Pancreas (tissue), 10 donors: Measurements from ENCODE around the gene LRRC34. TPM values are rescaled to one million over a fixed set of nuclear protein-coding genes. Genes with fewer than 3 reads are reported as not detected.
A peak's percentile ranks its signal among the peaks of the same experiment; 100 is the strongest.

Experiments
- ATAC-seq, 4 donors: fragments of 200-7000 bp; cut with Tn5 transposase; one replicate each; pipeline versions ENCODE4 v1.8.0 to v1.9.1; 2020; ENCODE audit warnings: mild to moderate bottlenecking in 4 of 4, moderate library complexity in 4 of 4
- DNase-seq, 6 donors: peaks; one replicate each; pipeline ENCODE4 v3.0.0-alpha.2; 2020
- FAIRE-seq: peaks from 2 replicates; lab custom pipeline; 2012; peaks lifted over from hg19 to GRCh38; lab: Jason Lieb, UNC
- H3K27ac ChIP-seq, 4 donors: fragments of 200-600 bp; sonication (generic); 1 replicate in 3 of 4; 2 replicates in 1 of 4; pipeline versions ENCODE4 v1.5.0 to v1.8.0; 2020
- H3K27me3 ChIP-seq, 4 donors: fragments of 200-600 bp; one replicate each; pipeline ENCODE4 v1.8.0; 2021
- H3K36me3 ChIP-seq, 3 donors: fragments of 200-600 bp; sonication (generic) in 1 of 3; one replicate each; pipeline versions ENCODE4 v1.5.0 to v1.8.0; 2020 to 2021
- H3K4me1 ChIP-seq, 3 donors: fragments of 200-600 bp; one replicate each; pipeline ENCODE4 v1.8.0; 2021
- H3K4me3 ChIP-seq, 4 donors: fragments of 200-600 bp; sonication (generic) in 2 of 4; one replicate each; pipeline versions ENCODE4 v1.5.0 to v1.8.0; 2020 to 2021
- H3K9me3 ChIP-seq, 4 donors: fragments of 200-600 bp; one replicate each; pipeline ENCODE4 v1.8.0; 2021
- CTCF ChIP-seq, 4 donors: fragments of 200-600 bp; sonication (generic) in 3 of 4; IDR thresholded peaks; one replicate each; pipeline versions ENCODE4 v1.5.0 to v1.8.0; 2021; ENCODE audit warnings: antibody characterized with exemption in 4 of 4
- WGBS, 2 donors: extraction: QIAGEN DNeasy Blood & Tissue Kit; methylation state at CpG; one replicate each; pipeline ENCODE4 v1.1.7; 2013; 5-methylcytosine and 5-hydroxymethylcytosine counted together
- intact Hi-C, 3 donors: fragments of 100-400 bp; cut with DNase I; formaldehyde crosslinking; loops; one replicate each; pipeline versions ENCODE4 v1.11.1 to v1.14.2; 2022
- polyA plus RNA-seq, 2 donors: library from polyadenylated mRNA; stranded (reverse); fragments of 200-250 nt; gene quantifications; one replicate each; pipeline ENCODE4 v1.2.3, GENCODE V29; 2013
- total RNA-seq, 6 donors: library from RNA; stranded (reverse); fragmentation: NEBNext Ultra II Directional in 4 of 6; extraction: Animal tissue kit (Norgen Biotek cat#: 25700) in 4 of 6; gene quantifications; one replicate each; pipeline versions ENCODE4 v1.2.1 to v1.2.4, GENCODE V29; 2021 to 2023
- donor health status: healthy with polysubstance abuse.
- donor health status: DM: no; HTN: no; CAD: no; lungs with moderate emphysema.
- donor health status: DM: no; HTN: no; CAD: no.
- donor health status: control.
- donor health status: control.
- donor health status: Bipolar disorder and iron deficiency.
- donor health status: DM: yes; HTN: yes; CAD: no.
- donor health status: DM: no; HTN: no; CAD: no.
- donor health status: DM: no; HTN: no; CAD: no.
- donor health status: DM: yes; HTN: yes; CAD: no.

Gene LRRC34
- total and polyA plus RNA-seq, 8 donors, result 0.14 to 1.9 (median 0.74) TPM

GRCh38 chr3:169813278-169813677 lies 574 bp upstream of the LRRC34 start:
- no peak for TF ChIP-seq CTCF (IDR thresholded peaks at IDR 0.05)
- FAIRE-seq, result no peak
- no peak for DNase-seq
- H3K4me1 ChIP-seq, result peaks cover 0 to 4% (median 0%) of the 10 kb centered on the region in 3 donors
- no peak overlapping the region for H3K27ac ChIP-seq
- peak overlapping the region in 1 of 4 donors; percentile 70 for H3K4me3 ChIP-seq
- 70 to 77% methylated on average over 8 of the region's 8 CpGs for WGBS, 2 donors
- no peak for ATAC-seq
- peaks cover 0 to 4% (median 0%) of the 10 kb centered on the region in 4 donors for H3K27me3 ChIP-seq
- intact Hi-C loops, result no loop called here
- H3K9me3 ChIP-seq, result no peaks in the 10 kb centered on the region
- H3K36me3 ChIP-seq, result no peaks in the 10 kb centered on the region

GRCh38 chr3:169811631-169812331 lies 923 bp downstream of the LRRC34 start:
- TF ChIP-seq CTCF (IDR thresholded peaks at IDR 0.05), result no peak
- 9% methylated on average over 29 of the region's 29 CpGs for WGBS, 2 donors
- FAIRE-seq (no peak), ATAC-seq (peak; percentile 34 to 53 (median 46)), DNase-seq (peak in 1 of 6 donors; percentile 4)
- intact Hi-C loops, result no loop called here
- Histone ChIP-seq H3K36me3 (no peaks in the 10 kb centered on the region), H3K27me3 (peaks cover 0 to 4% (median 0%) of the 10 kb centered on the region in 4 donors), H3K4me3 (peak overlapping the region; percentile 27 to 70 (median 36)), H3K9me3 (no peaks in the 10 kb centered on the region), H3K4me1 (peaks cover 0 to 4% (median 2%) of the 10 kb centered on the region in 3 donors), H3K27ac (peak overlapping the region in 1 of 4 donors; percentile 33)

- Histone ChIP-seq H3K4me3 (no peak overlapping the region), H3K27me3 (no peaks in the 10 kb centered on the region), H3K36me3 (no peaks in the 10 kb centered on the region), H3K27ac (no peak overlapping the region), H3K9me3 (no peaks in the 10 kb centered on the region), H3K4me1 (peaks cover 0 to 4% (median 4%) of the 10 kb centered on the region in 3 donors)
- ATAC-seq (no peak), DNase-seq (no peak), FAIRE-seq (no peak)
- intact Hi-C loops, result no loop called here
- WGBS, 2 donors, result 50 to 56% methylated on average over 2 of the region's 2 CpGs
- no peak for TF ChIP-seq CTCF (IDR thresholded peaks at IDR 0.05)
Measured at GRCh38 chr3:169809230-169809795, 3.4 kb downstream of the LRRC34 start.

GRCh38 chr3:169804681-169805080 lies 8.0 kb downstream of the LRRC34 start:
- no peak for DNase-seq
- no peak for ATAC-seq
- no peak overlapping the region for H3K4me3 ChIP-seq
- 88 to 91% methylated on average over 3 of the region's 3 CpGs for WGBS, 2 donors
- no peak for TF ChIP-seq CTCF (IDR thresholded peaks at IDR 0.05)
- H3K9me3 ChIP-seq, result no peaks in the 10 kb centered on the region
- H3K36me3 ChIP-seq, result no peaks in the 10 kb centered on the region
- intact Hi-C loops, result no loop called here
- FAIRE-seq, result no peak
- H3K4me1 ChIP-seq, result peaks cover 0 to 4% (median 0%) of the 10 kb centered on the region in 3 donors
- no peaks in the 10 kb centered on the region for H3K27me3 ChIP-seq
- H3K27ac ChIP-seq, result no peak overlapping the region

GRCh38 chr3:169792359-169792758 lies 20.3 kb downstream of the LRRC34 start:
- no peaks in the 10 kb centered on the region for H3K9me3 ChIP-seq
- intact Hi-C loops, result no loop called here
- DNase-seq, result no peak
- 95 to 98% methylated on average over 1 of the region's 1 CpG for WGBS, 2 donors
- no peaks in the 10 kb centered on the region for H3K4me1 ChIP-seq
- no peak overlapping the region for H3K27ac ChIP-seq
- no peak for FAIRE-seq
- H3K36me3 ChIP-seq, result peaks cover 0 to 7% (median 0%) of the 10 kb centered on the region in 3 donors
- H3K4me3 ChIP-seq, result no peak overlapping the region
- no peaks in the 10 kb centered on the region for H3K27me3 ChIP-seq
- TF ChIP-seq CTCF (IDR thresholded peaks at IDR 0.05), result no peak
- ATAC-seq, result no peak
